HG03159 (cell line): ENCODE results near the gene ERC1.
"Not testable (repeated sequence)": the region's sequence is repeated elsewhere in the genome, so short reads cannot be mapped to it uniquely, and the experiment has no call there.

ENCODE experiments used
- ATAC-seq: cut with Tn5 transposase; IDR thresholded peaks from one replicate; pipeline ENCODE4 v1.9.1; 2021; ENCODE audit warnings: mild to moderate bottlenecking, moderate library complexity; ENCODE audit not compliant: unreplicated experiment

Gene ERC1

DNA sequence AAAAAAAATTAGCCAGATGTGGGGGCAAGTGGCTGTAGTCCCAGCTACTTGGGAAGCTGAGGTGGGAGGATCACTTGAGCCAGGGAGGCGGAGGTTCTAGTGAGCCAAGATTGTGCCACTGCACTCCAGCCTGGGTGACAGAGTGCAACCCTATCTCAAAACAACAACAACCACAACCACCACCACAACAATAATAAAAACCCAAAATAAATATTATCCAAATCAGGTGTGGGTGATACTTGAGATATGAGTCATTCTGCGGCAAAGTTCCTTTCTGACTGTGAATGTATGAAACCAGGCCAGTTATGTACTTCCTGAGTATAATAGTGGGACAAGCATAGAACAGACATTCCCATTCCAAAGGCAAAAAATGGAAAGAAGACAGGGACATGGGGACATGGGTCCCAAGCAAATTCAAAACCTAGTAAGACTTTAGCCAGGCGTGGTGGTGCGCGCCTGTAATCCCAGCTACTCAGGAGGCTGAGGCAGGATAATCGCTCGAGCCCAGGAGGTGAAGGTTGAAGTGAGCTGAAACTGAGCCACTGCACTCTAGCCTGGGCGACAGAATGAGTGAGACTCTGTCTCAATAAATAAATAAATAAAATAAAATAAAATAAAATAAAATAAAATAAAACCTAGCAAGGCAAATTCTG, 9.7 kb upstream of the ERC1 start:
- ATAC-seq: no peak

DNA sequence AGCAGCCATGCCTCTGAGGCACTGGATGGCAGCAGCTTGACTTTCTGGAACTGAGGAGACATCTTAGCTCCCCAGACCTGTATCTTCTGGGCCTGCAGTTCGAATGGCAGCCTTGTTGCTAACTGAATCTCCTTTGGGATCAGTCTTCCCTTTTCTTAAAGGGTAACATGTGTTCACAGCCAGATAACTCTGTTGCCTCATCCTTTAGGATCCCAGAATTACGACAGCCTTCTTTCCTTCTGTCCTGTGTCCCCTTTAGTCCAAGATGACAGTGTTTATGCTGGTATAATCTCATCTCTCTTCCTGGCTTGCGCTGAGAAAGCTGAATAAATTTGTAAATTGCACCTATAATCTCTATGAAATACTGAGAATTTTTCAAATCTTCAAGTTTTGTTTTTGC, 9.1 kb upstream of the ERC1 start:
- no peak for ATAC-seq

DNA sequence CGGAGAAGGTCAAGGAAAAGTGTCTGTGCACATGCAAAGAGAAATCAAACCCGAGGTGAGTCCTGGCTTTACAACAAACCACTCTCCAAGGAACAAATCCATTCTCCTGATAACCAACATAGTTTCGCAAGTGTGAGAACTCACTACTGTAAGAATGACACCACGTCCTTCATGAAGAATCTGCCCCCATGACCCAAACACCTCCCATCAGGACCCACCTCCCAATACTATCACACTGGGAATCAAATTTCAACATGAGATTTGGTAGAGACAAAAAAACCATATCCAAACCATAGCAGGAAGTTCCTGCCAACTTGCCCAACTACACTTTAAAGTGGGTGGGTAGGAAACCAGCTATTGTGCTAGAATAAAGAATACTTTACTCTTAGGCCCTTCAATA, 2.4 kb upstream of the ERC1 start:
- ATAC-seq: no peak

DNA sequence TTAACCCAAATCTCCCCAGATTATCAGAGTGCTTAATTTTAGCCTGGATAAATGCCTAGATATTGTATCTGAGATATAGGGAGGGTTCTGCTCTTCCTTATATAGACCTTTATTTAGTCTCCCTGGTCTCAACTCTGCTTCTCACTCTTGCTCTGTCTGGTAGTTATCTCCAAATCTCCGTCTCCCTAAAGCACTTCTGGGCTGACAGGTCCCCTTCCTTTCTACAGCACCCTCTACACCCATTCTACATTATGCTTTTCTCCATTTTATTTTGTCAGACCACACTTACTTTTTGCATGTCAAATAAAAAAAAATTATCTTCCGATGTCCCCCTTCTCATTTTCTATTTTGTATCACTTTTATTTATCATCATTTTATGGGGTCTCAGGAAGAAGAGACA, 2.0 kb upstream of the ERC1 start:
- ATAC-seq: no peak

DNA sequence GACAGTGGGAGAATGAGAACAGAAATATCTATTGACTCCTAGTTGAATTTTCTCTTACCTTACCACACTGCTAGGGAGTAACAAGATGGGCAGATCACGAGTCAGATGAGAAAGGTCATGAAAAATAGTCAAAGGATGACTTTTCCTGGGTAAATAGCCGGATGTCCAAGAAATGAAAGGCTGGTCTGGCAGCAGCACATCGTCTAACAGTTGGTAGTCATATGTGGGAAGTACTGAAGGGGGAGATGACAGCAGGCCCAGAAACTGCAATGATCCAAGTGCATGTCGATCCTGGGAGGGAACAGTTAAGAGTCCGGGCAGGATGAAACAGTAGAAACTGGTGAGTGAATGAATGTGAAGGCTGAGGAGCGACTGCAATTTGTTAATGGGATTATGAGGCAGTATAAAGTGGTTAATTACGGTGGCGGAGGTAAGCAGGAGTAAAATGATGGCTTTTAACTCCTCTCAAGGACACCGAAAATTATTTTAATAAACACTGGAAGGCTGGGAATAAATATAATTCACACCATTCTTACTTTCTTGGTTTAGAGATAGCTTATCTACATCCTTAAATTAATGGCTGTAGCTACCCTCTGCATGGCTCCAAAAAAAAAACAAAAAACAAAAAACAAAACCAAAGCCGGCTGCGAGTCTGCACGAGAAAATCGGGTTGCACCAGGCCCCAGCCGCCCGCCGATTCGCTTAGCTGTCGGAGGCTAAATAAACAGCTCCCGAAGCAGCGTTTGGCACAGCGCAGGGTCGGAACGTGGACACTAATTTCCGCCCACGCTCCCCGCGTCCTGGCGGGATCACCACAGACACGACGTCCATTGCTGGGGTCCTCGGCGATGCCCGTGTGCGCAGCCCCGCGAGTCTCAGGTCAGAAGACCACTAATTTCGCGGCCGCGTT, 1.0 kb upstream of the ERC1 start:
- no peak for ATAC-seq

DNA sequence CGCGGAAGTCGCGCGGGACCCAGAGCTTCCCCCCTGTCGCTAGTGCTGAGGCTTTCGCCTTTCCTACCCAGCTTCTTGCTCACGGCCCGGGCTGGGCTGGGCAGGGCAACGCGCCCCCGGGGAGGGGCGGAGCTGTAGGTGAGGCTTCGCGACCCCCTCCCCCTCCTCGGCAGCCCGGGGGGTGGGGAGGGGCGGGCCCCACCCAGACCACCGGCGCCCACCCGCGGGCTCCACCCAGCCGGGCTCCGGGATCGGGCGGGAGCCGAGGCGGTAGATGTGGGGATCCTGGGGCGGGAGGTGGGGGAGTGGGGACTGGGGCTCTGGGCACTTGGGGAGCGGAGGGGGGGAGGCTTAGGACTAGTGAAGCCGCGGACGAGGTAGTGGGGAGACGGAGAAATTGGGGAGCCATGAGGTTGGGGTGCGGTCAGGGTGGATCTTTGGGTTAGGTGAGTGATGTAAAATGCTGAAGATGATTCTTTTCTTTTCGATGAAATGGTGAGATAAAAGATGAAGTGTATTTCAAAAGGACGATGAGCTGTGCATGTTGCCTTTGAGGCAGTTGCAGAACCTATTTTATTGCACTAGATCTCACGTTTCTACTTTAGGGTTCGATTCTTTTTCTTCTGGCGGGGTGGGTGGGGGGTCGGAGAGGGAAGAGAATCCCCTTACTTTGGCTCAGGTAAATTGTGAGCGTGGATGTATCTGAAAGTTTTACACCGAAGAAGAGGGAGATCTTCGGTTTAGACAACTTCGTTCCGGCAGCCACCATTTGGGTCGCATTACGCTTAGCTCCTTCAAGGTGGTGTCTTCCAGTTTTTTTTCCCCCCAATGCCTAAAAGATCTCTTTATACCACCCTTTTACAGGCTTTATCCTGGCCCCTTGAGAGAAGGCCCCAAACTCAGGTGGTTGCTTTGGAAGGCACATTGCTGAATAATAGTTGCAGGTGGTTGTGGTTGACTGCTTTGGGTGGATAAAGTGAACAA, 619 bp downstream of the ERC1 start:
- ATAC-seq: no peak

DNA sequence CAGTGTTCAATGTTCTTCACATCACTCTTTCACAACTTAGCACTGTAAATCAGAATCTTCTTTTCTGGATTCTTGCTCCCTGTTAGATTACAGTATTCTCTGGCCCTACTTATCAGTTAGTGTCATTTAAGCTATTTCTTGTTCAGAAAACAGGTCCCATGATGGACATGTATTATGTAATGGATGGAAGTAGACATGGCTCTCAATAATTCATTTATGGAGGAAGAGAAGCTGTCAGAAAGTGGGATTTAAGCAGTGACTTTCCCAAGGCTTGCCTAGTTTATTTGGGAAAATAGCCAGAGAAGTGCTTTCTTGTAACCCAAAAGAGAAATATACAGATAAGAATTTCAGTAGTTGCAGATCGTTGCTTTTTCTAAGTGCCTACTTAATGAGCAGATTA, 1.6 kb downstream of the ERC1 start:
- ATAC-seq: no peak

DNA sequence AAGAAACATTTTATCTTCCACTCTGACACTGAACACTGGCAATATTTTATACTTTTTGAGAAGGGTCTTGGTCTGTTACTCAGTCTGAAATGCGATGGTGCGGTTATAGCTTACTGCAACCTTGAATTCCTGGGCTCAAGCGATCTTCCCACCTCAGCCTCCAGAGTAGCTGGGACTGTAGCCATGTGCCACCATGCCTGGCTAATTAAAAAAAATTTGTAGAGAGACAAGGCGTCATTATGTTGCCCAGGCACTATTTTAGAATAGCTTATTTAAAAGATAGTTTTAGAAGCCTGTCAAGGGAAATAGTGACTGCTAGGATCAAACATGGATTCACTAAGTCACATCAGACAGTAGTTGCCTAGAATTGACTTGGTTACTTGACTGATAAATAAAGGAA, 5.9 kb downstream of the ERC1 start:
- ATAC-seq: no peak

DNA sequence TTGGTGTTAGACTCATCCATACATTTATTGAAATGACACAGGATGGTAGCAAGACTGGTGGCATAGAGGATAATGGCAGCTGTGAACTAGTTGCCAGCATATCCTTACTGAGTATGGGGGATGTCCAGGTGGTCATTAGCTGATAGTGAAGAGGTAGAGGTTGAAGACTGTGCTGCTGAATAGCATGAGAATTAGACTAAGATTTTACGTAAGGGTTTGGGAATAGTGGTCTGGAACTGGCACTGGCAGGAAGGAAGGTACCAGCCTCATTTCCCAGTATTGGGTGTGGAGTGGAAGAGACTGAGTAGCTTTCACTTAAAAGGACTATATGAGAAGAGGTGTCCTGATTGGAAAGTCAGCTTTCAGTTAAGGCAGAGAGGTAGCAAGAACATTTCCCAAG, 6.5 kb downstream of the ERC1 start:
- no peak for ATAC-seq

DNA sequence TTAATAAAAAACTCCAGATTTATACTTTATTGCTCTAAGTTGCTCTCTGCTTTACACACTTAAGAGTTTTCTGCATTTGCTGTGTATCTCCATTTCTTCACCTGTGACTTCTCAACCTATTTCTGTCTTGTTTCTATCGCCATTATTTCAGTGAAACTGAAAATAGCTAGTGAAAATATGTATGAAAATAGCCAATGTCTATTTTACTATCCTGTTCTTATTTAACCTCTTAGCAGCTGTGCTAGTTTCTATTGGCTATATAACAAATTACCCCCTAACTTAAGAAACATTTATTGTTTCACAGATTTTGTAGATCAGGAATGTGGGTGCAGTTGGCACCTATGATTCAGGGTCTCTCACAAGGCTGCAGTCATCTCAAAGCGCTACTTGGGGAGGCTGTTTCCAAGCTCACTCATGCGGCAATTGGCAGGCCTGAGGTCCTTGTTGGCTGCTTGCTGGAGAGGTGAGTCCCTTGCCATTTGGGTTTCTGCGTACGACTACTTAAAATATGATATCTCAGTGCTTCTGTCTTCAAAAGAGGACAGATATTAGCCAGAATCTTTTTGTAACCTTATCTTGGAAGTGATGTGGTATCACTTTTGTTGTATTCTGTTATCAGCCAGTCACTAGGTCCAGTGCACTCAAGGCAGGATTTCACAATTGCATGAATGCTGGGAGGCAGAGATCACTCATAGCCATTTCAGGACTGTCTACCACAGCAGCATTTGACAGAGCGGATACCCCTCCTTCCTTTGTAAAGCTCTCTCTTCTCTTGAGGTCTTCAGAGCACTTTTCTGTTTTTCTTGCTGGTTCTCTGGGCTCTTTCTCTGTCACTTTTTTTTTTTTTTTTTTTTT, 7.2 kb downstream of the ERC1 start:
- ATAC-seq: no peak

DNA sequence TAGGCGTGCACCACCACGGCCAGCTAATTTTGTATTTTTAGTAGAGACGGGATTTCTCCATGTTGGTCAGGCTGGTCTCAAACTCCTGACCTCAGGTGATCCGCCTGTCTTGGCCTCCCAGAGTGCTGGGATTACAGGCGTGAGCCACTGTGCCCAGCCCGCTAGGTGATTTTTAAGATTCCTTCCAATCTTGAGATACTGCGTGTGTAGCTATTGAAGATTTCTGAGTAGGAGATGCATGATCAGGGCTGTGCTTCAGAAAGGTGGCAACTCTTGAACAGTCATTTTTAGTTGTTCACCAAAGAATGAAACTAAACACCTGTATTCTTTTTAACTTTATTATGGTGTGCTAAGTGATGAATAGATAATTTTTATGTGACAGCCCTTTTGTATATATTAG, 8.7 kb downstream of the ERC1 start:
- ATAC-seq: not testable (repeated sequence)

DNA sequence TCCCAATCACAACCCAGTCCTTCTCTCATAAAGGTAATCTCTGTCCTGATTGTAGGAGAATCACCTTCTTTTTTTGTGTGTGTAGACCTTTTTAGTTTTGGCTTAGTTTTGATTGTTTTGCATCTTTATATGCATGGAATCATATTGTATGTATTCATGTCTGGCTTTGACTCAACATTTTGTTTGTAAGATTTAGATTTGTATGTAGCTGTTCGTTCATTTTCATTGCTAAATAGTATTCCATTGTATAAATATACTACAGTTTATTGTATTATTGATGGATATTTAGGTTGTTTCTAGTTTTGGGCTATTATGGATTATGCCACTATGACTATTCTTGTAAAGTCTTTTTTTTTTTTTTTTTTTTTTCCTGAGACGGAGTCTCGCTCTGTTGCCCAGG, 10.5 kb downstream of the ERC1 start:
- ATAC-seq: no peak

DNA sequence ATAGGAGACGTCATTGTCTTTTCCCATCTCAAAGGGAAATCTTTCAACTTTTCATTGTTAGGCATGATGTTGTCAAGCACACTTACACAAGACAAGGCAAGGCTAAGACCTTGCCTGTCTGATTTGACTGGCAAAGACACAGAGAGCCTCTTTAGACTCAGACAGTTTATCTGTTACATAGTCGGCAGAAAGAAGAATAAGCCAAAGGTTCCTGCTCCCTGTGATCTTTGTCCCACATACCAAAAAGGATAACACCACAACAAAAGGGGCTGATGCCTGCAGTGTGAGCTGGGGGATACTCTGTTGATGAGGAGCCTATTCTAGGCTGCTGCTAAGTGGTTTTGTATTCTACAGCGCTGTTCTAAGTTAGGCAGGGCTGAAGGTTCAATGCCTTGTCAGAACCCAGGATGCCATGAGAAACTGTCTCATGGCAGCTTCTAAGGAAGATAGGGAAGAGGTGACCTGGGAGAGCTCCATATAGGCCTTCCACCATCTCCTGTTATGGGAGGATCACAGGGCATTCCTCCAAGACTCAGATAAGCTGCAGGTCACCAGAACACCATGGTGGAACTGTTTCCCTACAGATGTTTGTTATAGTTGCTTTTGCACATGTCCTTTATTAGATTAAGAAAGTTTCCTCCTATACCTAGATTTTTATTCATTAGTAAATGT, 12.7 kb downstream of the ERC1 start:
- ATAC-seq: no peak

DNA sequence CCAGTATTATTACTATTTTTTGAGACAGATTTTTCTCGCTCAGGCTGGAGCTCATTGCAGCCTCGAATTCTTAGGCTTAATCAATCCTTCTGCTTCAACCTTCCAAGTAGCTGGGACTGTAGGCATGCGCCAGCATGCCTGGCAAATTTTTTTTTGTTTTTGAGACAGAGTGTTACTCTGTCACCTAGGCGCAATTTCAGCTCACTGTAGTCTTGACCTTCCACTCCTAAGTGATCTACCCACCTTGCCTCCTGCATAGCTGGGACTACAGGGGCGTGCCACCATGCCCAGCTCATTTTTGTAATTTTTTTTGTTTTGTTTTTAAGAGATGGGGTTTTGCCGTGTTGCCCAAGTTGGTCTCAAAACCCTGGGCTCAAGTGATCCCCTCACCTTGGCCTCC, 15.2 kb downstream of the ERC1 start:
- no peak for ATAC-seq

DNA sequence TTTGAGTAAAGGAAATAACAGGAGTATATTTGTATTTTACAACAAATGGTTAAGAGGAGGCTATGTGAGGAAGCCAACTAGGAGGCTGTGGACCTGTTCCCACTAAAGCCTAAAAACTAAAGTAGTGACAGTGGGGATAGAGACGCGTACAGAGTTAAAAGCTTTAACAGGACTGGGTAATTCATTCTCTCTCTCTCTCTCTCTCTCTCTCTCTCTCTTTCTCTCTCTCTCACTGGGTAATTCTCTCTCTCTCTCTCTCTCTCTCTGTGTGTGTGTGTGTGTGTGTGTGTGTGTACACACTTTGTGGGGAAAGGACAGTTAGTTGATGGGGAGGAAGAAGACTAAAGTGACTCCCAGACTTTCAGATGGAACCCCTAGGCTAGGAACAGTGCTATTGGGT, 16.3 kb downstream of the ERC1 start:
- no peak for ATAC-seq

DNA sequence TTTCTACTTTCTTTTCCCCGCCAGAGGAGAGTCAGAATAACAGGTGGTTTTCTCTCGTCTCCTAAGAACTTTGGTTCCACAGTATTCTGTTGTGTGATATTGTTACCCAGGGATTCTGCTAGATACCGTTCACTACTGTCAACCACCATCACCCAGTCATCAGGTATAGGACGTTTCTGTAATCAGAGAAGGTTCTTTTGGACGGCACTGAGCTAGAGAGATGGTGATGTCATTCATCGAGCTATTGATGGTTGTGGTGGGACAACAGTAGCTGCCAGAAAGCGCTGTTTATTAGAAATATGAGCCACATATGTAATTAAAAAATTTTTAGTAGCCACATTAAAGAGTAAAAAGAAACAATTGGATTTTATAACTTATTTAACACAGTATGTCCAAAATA, 17.0 kb downstream of the ERC1 start:
- ATAC-seq: no peak

DNA sequence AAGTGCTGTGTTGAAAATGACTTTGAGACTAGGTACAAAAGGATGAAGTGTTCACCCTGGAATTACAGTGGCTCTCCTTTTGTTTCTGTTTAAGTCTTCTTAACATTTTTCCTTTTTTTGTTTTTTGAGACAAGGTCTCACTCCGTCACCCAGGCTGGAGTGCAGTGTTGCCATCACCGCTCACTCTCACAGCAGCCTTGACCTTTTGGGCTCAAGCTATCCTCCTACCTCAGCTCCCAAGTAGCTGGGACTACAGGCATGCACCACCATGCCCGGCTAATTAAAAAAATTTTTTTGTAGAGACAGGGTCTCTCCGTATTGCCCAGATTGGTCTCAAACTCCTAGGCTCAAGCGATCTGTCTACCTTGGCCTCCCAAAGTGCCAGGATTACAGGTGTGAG, 20.1 kb downstream of the ERC1 start:
- ATAC-seq: no peak

DNA sequence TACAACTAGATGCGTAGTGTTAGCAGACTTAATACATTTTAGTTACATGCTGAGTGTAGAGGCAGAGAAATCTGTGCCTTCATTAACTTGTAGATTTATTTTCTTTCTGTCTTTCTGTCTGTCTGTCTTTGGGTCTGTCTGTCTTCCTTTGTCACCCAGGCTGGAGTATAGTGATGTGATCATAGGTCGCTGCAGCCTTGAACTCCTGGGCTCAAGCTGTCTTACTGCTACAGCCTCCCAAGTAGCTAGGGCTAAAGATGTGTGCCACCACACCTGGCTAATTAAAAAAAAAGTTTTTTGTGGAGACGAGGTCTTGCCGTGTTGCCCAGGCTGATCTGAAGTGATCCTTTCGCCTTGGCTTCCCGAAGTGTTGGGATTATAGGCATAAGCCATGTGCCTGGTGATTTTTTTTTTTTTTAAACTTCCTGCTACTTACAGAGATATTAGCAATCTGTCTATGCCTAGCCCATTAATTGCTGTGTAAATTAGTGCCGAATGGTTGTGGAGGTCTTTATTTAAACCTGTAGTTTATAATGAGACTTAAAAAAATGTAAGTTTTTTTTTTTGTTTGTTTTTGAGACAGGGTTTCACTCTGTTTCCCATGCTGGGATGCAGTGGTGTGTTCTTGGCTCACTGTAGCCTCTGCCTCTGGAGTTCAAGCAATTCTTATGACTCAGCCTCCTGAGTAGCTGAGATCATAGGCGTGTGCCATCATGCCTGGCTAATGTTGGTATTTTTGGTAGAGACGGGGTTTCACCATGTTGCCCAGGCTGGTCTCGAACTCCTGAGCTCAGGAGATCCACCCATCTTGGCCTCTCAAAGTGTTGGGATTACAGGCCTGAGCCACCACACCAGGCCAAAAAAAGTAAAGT, 22.8 kb downstream of the ERC1 start:
- ATAC-seq: no peak

DNA sequence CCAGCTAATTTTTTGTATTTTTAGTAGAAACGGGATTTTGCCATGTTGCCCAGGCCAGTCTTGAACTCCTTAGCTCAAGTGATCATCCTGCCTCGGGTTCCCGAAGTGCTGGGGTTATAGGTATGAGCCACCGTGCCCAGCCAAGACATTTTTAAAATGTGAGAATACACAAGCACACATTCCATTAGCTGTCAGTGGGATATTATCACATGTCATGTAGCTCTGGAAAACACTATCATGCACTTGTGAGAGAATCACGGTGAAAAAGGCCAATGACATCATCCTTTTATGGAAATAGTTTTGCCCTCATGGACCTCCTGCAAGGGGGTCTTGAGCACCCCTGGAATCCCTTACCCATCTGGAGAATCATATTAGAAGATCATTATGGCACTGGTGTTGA, 28.3 kb downstream of the ERC1 start:
- ATAC-seq: no peak
